Suppressor macrophage (primary cell): Measurements from ENCODE around the gene RHBDD3.
"Not testable (repeated sequence)": the region's sequence is repeated elsewhere in the genome, so short reads cannot be mapped to it uniquely, and the experiment has no call there.

Experiments used
- DNase-seq, 4 experiments: peaks; one replicate each; pipeline ENCODE4 v3.0.0-alpha.2; 2020 to 2022

The RHBDD3 gene

GRCh38 chr22:29247891-29248290 lies 19.9 kb downstream of the RHBDD3 start:
- DNase-seq: not testable (repeated sequence)

GRCh38 chr22:29245626-29246385 lies 22.0 kb downstream of the RHBDD3 start:
- DNase-seq: peak; percentile 71 to 78 (median 74)

GRCh38 chr22:29244785-29245625 lies 22.8 kb downstream of the RHBDD3 start:
- no peak for DNase-seq

DNA sequence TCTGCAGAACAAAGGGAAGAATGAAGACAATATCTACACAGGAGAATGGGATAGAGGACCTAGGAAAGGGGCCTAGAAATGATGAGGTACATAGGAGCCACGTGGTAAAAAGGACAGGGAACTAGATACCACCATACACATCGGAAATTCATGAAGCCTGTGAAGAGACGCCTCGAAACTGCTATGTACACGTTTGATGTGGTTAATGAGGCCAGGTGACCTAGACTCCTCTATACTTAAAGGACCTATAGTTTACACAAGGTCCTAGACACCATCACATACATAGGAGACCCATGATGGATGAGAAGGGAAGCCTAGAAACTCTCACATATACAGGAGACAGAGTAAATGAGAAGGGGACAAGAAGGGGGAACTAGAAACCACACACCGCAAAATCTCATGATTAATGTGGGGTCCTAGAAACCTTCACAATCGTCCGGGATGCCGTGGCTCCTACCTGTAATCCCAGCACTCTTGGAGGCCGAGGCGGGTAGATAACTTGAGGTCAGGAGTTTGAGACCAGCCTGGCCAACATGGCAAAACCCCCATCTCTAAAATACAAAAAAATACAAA lies 23.8 kb downstream of the RHBDD3 start:
- no peak for DNase-seq

DNA sequence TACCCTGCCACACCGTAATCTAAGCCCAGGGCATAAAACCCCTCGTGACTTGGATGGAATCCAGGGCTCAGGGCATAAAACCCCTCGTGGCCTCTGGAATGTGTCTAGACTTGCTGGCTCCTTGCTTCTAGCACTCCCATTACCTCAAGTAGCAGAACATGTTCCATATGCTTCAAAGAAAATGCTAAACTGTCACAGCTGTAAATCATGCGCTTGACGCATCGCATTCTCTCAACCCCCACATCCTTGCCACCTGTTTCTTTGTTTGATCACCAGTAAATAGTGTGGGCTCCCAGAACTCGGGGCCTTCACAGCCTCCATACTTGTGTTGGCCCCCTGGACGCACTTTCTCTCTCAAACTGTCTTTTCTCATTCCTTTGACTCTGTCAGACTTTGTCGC lies 27.3 kb downstream of the RHBDD3 start:
- not testable (repeated sequence) for DNase-seq

DNA sequence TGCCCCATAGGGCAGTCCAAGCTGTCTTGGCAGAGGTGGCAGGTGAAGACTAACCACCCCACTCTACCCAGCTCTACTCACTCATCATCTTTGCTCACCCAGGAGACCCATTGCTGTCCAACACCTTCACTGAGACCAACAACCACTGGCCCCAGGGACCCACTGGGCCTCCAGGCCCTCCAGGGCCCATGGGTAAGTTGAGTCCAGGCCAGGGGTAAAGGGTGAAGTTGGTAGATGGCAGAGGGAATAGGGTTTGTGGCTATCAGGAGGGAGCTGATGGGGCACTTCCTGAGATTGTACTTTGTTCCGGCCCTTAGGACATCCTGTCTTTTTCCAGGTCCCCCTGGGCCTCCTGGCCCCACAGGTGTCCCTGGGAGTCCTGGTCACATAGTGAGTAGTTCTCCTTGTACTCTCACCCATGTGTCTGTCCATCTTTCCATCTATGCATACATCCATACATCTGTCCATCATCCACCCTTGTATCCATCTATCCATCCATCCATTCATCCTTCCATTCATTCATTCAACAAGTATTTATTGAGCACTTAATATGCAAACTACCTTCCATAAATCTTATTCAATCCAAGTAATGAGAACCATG lies 34.4 kb downstream of the RHBDD3 start:
- DNase-seq: no peak

GRCh38 chr22:29231971-29232959 lies 35.5 kb downstream of the RHBDD3 start:
- DNase-seq: no peak

- DNase-seq: no peak
Measured at GRCh38 chr22:29230972-29231875, 36.6 kb downstream of the RHBDD3 start.

GRCh38 chr22:29226351-29226981 lies 41.3 kb downstream of the RHBDD3 start:
- no peak for DNase-seq

DNA sequence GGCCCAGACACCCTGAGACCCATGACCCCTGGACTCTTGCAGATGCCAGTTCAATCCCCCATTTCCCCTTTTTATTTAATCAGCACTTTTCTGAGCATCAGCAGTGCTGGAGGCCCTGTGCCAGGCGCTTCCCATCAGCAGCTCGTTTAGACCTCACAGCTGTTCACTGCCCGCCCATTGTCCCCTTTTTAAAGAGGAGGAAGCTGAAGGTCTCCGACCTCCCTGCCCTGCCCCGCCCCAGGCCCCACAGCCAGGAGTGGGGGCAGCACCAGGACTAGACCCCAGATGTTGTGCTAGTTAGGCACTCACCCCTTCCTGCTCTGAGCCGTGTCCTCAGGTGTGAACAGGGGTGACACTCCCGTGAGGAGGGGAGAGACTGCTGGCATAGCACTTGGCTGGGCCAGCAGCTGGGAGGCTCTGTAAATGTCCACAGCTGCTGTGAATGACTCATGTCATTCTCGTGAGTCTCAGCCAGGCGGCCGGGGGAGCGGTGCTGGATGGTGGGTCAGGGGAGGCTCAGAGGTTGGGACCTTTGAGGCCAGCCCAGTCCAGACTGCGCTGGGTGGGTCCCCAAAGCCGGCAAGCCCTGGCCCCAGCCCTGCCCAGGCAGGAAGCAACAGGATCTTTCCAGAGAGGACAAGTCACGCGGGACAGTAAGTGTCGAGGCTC lies 42.2 kb downstream of the RHBDD3 start:
- peak in 2 of 4 experiments; percentile 18 to 24 for DNase-seq

DNA sequence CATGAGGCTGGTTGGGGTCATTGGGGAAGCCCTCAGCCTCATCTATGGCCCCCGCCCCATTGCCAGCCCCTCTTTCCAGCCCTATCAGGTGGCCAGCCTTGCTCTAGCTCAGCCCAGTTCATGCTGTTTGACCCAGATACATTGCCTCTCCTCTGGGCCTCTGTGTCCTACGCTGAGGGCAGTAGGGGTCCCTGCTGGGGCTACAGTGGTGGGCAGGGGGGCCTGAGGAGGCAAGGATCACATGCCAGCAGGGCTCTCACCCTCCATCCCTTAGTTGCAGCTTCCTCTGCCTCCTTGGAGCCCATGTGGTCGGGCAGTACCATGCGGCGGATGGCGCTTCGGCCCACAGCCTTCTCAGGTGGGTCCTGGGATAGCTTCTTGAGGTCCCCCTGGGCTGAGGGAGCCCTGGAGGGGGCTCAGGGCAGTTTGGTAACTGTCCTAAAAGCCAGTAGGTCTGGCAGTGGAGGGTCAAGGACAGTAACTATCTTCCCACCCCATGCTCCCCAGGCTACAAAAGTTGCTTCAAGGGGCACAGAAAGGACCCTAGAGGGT lies 42.8 kb downstream of the RHBDD3 start:
- DNase-seq: no peak

GRCh38 chr22:29224121-29224858 lies 43.5 kb downstream of the RHBDD3 start:
- no peak for DNase-seq

DNA sequence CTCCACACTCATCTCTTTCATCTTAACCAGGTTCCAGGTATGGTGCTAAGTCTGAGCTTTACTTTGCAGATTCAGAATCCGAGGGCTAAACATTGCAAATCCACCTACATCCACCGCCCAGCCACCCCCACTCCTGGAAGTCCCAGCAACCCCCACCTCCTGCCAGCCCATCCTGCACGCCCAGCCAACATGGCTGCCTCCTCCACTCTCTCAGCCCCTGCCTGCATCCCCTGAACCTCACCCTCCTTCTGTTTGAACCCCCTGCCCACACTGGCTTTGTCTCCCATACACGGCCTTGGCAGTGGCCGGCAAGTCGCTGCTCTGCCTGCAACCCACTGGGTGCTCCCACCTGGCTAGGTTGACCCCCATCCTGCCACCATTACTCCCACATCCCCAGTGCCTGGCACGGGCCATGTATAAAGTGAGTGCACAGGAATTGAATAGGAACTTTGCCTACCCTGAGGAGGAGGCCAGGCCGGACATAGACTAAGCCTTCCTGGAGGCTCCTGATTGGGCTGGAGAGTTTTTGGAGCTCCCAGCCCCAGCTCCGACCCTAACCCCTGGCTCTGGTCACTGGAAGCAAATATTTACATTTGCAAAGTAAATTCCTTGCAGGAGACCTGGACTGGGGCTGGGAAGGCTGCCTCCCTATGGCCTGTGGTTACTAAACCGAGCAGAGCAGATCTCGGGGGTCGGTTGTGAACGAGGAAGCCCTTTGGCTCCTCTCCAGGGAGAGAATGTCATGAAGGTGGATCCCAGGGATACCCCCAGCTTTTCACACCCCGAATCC lies 47.7 kb downstream of the RHBDD3 start:
- DNase-seq: no peak

DNA sequence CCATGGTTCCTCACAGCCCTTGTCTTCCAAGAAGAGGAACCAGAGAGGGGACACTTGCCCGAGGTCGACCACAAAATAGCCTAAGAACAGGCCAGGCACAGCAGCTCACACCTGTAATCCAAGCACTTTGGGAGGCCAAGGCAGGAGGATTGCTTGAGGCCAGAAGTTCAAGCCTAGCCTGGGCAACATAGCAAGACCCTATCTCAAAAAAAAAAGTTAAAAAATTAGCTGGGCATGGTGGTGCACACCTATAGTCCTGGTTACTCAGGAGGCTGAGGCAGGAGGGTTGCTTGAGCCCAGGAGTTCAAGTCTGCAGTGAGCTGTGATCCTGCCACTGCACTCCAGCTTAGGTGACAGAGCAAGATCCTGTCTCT lies 48.4 kb downstream of the RHBDD3 start:
- not testable (repeated sequence) for DNase-seq

DNA sequence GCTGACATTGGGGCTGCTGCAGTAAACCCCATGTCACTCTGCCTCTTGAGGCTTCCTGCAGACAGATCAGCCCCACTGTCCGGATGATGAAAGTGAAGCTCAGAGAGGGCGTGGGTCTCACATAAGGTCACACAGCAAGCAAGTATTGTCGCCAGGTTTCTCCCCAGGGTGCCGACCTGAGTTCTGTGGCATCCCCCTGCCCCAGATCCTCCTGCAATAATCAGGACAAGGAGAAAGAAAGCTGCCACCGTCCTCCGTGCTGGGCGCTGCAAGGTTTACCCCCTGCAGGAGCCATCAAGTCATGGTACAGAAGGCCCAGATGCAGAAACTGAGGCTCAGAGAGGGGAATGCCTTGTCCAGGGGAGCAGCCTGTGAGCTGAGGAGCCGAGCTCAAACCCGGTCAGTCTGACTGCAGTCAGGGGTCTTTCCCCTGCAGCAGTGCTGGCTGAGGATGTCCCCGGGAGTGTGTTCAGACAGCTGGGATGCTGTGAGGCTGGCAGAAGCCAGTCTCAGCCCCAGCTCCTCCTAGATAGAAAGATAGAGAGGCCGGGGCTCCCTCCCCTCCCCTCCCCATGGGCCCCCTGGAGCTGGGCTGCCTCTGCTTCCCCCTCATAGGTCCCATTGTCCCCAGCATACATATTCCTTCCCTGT lies 48.9 kb downstream of the RHBDD3 start:
- DNase-seq: no peak

GRCh38 chr22:29217827-29218757 lies 49.7 kb downstream of the RHBDD3 start:
- no peak for DNase-seq
